Osteocyte (in vitro differentiated cells): ENCODE results near the gene TDRD9. TPM values are rescaled to one million over a fixed set of nuclear protein-coding genes. Genes with fewer than 3 reads are reported as not detected.
A peak's percentile ranks its signal among the peaks of the same experiment; 100 is the strongest.

Source experiments
- DNase-seq: peaks from one replicate; pipeline ENCODE4 v3.0.0; 2021; ENCODE audit warnings: mixed read lengths; ENCODE audit not compliant: unreplicated experiment; ENCODE audit errors: extremely low spot score
- H3K27ac Mint-ChIP-seq: one replicate; pipeline ENCODE4 v1.8.0; 2021; ENCODE audit warnings: mild to moderate bottlenecking, mixed read lengths; ENCODE audit not compliant: unreplicated experiment
- H3K27me3 Mint-ChIP-seq: one replicate; pipeline ENCODE4 v1.8.0; 2021; ENCODE audit warnings: mixed read lengths; ENCODE audit not compliant: unreplicated experiment
- H3K36me3 Mint-ChIP-seq: one replicate; pipeline ENCODE4 v1.8.0; 2021; ENCODE audit warnings: mixed read lengths; ENCODE audit not compliant: unreplicated experiment
- H3K4me1 Mint-ChIP-seq: one replicate; pipeline ENCODE4 v1.8.0; 2021; ENCODE audit warnings: mixed read lengths; ENCODE audit not compliant: unreplicated experiment
- H3K4me3 Mint-ChIP-seq: one replicate; pipeline ENCODE4 v1.8.0; 2021; ENCODE audit warnings: mild to moderate bottlenecking, moderate library complexity, mixed read lengths; ENCODE audit not compliant: unreplicated experiment
- H3K9me3 Mint-ChIP-seq: one replicate; pipeline ENCODE4 v1.8.0; 2021; ENCODE audit warnings: mixed read lengths; ENCODE audit not compliant: unreplicated experiment
- CTCF ChIP-seq: fragments of 200-600 bp; sonication (generic); IDR thresholded peaks from 2 replicates; pipeline ENCODE4 v1.5.0; 2021; ENCODE audit warnings: antibody characterized with exemption, mild to moderate bottlenecking, moderate library complexity
- total RNA-seq: library from RNA; stranded (reverse); gene quantifications from 2 replicates; pipeline ENCODE4 v1.2.1, GENCODE V29; 2021

The TDRD9 gene
- total RNA-seq, 1 donor from 2014 or later: not detected

GRCh38 chr14:103989034-103989433 is 60.8 kb downstream of the TDRD9 start:
- no peaks in the 10 kb centered on the region for H3K36me3 Mint-ChIP-seq
- no peak for DNase-seq
- no peaks in the 10 kb centered on the region for H3K4me1 Mint-ChIP-seq
- no peak overlapping the region for H3K27ac Mint-ChIP-seq
- H3K4me3 Mint-ChIP-seq: no peak overlapping the region
- no peak for TF ChIP-seq CTCF
- H3K9me3 Mint-ChIP-seq: peaks cover 15% of the 10 kb centered on the region
- peaks cover 53% of the 10 kb centered on the region for H3K27me3 Mint-ChIP-seq

- Mint-ChIP-seq H3K36me3 (no peaks in the 10 kb centered on the region), H3K27me3 (peaks cover 52% of the 10 kb centered on the region), H3K9me3 (peaks cover 15% of the 10 kb centered on the region), H3K27ac (no peak overlapping the region), H3K4me3 (no peak overlapping the region), H3K4me1 (no peaks in the 10 kb centered on the region)
- peak; percentile 69 for DNase-seq
- TF ChIP-seq CTCF: no peak
Measured at GRCh38 chr14:103989964-103990363, 61.7 kb downstream of the TDRD9 start.

GRCh38 chr14:103994535-103995184 is 66.4 kb downstream of the TDRD9 start:
- TF ChIP-seq CTCF: no peak
- Mint-ChIP-seq H3K27ac (no peak overlapping the region), H3K27me3 (peaks cover 27% of the 10 kb centered on the region), H3K9me3 (no peaks in the 10 kb centered on the region), H3K36me3 (no peaks in the 10 kb centered on the region), H3K4me3 (no peak overlapping the region), H3K4me1 (no peaks in the 10 kb centered on the region)
- no peak for DNase-seq

- no peak overlapping the region for H3K27ac Mint-ChIP-seq
- H3K9me3 Mint-ChIP-seq: no peaks in the 10 kb centered on the region
- TF ChIP-seq CTCF: no peak
- DNase-seq: peak; percentile 65
- H3K4me1 Mint-ChIP-seq: no peaks in the 10 kb centered on the region
- no peaks in the 10 kb centered on the region for H3K36me3 Mint-ChIP-seq
- H3K27me3 Mint-ChIP-seq: peaks cover 21% of the 10 kb centered on the region
- H3K4me3 Mint-ChIP-seq: no peak overlapping the region
Measured at GRCh38 chr14:103995876-103996275, 67.6 kb downstream of the TDRD9 start.

- peaks cover 18% of the 10 kb centered on the region for H3K27me3 Mint-ChIP-seq
- H3K4me3 Mint-ChIP-seq: no peak overlapping the region
- H3K9me3 Mint-ChIP-seq: no peaks in the 10 kb centered on the region
- no peak for TF ChIP-seq CTCF
- no peak for DNase-seq
- no peaks in the 10 kb centered on the region for H3K36me3 Mint-ChIP-seq
- H3K27ac Mint-ChIP-seq: no peak overlapping the region
- no peaks in the 10 kb centered on the region for H3K4me1 Mint-ChIP-seq
Measured at GRCh38 chr14:103997391-103997790, 69.1 kb downstream of the TDRD9 start.
